GM19023 (cell line): ENCODE data around the gene LRP1B.

Experiments used
- ATAC-seq: cut with Tn5 transposase; IDR thresholded peaks from one replicate; pipeline ENCODE4 v1.9.1; 2021; ENCODE audit warnings: mild to moderate bottlenecking, moderate library complexity; ENCODE audit not compliant: unreplicated experiment

The LRP1B gene

DNA sequence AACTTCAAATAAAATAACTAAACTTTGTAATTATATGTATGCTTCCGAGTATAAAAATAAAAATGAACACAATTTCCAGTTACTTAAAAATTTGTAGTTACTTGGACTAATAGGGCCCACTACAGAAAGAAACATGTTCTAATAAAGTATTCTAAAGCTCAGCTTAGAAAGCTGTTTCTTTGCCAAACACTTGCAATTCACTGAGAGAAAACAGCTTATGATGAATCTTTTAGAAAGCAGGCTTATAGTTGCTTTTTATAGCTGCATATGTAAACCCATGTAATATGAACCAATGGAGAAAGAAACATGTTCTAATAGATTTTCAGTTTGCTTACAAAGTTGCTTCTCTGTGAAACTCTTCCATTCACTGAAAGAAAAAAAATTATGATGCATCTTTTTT lies 766.0 kb downstream of the LRP1B start:
- ATAC-seq = no peak

- ATAC-seq = no peak
Observed at GRCh38 chr2:141362311-141362710, 768.5 kb downstream of the LRP1B start.

GRCh38 chr2:141348481-141348880 lies 782.3 kb downstream of the LRP1B start:
- ATAC-seq = no peak

GRCh38 chr2:141341444-141341843 lies 789.4 kb downstream of the LRP1B start:
- no peak for ATAC-seq

DNA sequence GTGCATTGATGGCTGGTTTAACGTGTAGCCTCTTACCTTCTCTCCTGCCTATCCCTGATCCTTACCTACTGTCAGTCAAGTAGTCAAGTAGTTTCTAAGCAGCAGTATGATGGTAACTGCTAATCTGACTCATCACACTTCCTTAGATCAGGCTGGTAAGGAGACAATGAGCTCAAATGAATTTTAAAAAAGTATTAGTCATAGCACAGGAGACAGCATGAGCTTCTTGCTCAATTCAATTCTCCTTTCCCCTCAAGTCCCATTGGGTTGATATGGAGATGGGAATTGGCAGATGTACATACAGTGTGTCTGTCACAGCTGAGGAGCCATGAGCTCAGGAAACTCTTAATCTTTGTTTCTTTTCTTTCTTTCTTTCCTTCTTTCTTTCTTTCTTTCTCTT lies 799.7 kb downstream of the LRP1B start:
- ATAC-seq = no peak

- ATAC-seq = no peak
Observed at GRCh38 chr2:141329964-141330363, 800.9 kb downstream of the LRP1B start.

GRCh38 chr2:141323571-141323970 lies 807.2 kb downstream of the LRP1B start:
- ATAC-seq = no peak

DNA sequence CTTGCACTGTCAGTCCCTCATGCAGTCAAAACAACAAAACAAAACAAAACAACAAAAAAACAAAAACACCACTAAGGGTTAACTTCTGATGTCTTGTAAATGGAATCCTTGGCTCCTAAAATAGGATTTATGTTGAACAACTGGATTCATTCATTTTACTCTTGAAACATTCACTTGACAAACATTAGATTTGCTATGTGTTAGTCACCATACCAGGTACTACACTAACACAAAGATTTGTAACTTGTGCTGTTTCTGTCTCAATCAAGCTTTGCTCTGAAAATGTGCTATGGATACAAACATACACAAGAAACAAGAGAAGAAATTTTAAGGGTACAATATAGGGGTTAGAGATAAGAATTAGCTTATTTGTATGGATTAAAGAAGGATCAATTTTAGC lies 812.8 kb downstream of the LRP1B start:
- ATAC-seq = no peak

DNA sequence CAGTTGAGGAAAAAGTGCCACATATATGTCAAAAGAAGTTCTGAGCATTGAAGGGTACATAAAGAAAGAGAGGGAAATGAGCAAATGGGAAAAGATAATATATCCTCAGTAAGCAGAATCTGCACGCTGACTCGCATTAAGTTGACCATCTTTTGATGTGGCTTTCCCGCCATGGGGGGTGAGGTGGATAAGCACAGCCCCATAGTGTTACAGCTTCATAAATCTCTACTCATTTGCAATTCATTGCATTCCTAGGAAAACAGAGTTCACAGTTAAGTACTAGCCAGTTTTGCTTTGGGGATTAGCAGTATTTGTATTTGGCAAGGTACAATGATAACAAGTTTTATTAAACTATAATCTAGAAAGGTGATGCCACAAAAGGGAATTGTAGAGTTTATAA lies 814.2 kb downstream of the LRP1B start:
- no peak for ATAC-seq

DNA sequence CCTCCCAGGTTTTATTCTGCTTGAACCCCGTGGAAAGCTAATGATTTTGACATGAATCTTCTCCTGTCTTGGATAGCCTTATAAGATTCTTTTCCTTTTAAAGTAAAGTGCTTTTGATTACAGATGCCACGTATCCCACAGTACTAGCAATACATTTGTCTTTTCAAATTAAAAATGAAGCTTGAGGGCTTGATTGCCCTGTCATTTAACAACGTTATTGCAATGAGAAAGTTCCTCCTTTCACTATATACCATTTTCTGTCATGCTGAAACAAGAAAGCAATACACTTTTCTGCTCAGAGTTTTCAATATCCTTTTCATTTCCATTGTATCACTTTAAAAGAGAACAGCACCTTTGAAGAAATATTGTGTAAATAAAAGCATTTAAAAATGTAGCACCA lies 814.7 kb downstream of the LRP1B start:
- no peak for ATAC-seq

GRCh38 chr2:141313972-141314371 lies 816.8 kb downstream of the LRP1B start:
- ATAC-seq = no peak

- ATAC-seq = no peak
Observed at GRCh38 chr2:141311430-141311829, 819.4 kb downstream of the LRP1B start.

DNA sequence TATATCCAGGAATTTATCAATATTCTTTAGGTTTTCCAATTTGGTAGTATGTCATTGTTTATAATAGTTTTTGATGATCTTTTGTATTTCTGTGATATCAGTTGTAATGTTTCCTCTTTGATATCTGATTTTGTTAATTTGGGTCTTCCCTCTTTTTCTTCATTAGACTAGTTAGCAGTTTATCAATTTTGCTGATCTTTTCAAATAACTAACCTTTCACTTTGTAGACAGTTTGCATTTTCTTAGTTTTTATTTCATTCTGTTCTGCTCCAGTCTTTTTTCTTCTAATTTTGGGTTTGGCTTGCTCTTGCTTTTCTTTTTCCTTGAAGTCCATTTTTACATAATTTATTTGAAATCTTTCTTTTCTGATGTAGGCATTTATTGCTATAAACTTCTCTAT lies 824.4 kb downstream of the LRP1B start:
- ATAC-seq = no peak

GRCh38 chr2:141301551-141301950 lies 829.3 kb downstream of the LRP1B start:
- ATAC-seq = no peak

DNA sequence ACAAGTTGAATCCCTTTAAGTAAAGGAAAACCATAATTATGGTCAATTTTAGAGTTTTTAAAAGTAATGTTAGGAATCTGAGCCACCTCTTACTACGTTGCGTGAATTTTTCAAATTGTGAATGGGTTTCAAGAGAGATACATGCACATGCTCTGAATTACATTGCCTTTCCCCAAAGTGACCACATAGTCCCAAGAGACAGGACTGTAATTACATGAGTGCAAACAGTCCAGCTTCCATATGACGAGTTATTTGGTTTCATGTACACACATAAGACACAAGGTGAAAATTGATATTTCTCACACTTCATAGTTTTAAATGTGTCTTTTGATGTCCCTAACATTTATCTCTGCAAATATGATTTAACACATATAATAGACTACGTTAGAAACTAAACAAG lies 850.8 kb downstream of the LRP1B start:
- no peak for ATAC-seq

GRCh38 chr2:141271346-141271745 lies 859.5 kb downstream of the LRP1B start:
- no peak for ATAC-seq

DNA sequence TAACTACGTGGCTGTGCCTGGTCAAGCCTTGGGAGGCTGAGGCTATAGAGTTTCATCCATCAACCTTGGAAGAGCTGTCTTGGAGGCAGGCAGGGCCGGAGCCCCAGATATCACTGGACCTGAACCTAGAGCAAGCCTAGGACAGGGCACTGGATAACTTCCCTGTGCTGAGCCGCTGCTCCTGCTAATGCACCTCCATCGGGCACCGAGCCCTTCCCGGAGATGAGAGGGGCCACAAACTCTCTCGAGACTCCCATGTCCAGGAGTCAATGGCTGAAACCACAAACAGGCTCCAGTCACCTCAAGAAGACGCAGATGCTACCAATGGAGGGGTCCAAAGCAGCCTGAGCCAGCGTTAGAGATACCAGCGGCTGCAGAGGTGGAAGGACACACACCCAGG lies 866.0 kb downstream of the LRP1B start:
- no peak for ATAC-seq

DNA sequence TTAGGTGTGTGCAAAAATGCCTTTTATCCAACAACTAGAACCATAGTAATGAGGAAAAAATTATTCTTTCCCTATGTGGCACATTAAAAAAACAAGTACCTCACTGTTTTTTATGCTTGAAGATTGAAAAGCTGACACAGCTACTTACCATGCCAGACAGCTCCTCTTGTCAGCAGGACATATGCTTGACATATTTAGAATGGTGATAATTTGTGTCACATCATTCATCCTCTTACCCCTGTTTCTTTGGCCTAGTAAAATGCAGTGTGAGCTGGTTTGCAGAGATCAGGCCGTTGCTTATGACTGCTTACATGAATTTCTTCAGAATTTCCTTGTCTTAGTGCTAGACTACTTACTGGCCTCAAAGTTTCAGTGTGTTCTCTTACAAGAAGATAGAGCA lies 869.9 kb downstream of the LRP1B start:
- no peak for ATAC-seq

DNA sequence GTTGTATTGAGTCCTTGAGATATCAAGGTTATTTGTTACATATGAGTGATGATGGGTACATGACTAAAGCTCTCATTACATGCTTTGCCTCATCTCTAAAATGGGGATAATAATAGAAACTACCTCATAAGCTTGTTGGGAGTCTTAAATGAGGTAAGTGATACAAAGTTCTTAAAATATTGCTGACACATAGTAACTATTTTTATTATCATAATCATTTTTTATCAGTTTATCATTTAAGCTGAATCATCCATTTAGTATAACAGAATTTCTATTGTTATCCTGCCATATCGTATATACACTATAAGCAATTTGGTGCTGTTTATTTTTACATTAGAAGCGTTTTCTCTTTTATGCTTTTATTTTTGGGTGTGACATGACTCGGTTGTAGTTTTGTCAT lies 871.1 kb downstream of the LRP1B start:
- no peak for ATAC-seq

- ATAC-seq = no peak
Observed at GRCh38 chr2:141242008-141242407, 888.8 kb downstream of the LRP1B start.

- no peak for ATAC-seq
Observed at GRCh38 chr2:141226560-141226959, 904.3 kb downstream of the LRP1B start.

GRCh38 chr2:141207036-141207385 lies 923.8 kb downstream of the LRP1B start:
- ATAC-seq = no peak

- ATAC-seq = no peak
Observed at GRCh38 chr2:141201016-141201565, 929.7 kb downstream of the LRP1B start.

- ATAC-seq = no peak
Observed at GRCh38 chr2:141200191-141200590, 930.6 kb downstream of the LRP1B start.
